HTR-8/SVneo (cell line): ENCODE results near the gene LOXL1.
"Not testable (repeated sequence)": the region's sequence is repeated elsewhere in the genome, so short reads cannot be mapped to it uniquely, and the experiment has no call there.

Experiments used
- DNase-seq: peaks from one replicate; pipeline ENCODE4 v3.0.0; 2011; ENCODE audit warnings: low spot score, mixed read lengths; ENCODE audit not compliant: insufficient read length
- FAIRE-seq: peaks from 2 replicates; lab custom pipeline; 2011; peaks lifted over from hg19 to GRCh38; lab: Jason Lieb, UNC

LOXL1 gene

DNA sequence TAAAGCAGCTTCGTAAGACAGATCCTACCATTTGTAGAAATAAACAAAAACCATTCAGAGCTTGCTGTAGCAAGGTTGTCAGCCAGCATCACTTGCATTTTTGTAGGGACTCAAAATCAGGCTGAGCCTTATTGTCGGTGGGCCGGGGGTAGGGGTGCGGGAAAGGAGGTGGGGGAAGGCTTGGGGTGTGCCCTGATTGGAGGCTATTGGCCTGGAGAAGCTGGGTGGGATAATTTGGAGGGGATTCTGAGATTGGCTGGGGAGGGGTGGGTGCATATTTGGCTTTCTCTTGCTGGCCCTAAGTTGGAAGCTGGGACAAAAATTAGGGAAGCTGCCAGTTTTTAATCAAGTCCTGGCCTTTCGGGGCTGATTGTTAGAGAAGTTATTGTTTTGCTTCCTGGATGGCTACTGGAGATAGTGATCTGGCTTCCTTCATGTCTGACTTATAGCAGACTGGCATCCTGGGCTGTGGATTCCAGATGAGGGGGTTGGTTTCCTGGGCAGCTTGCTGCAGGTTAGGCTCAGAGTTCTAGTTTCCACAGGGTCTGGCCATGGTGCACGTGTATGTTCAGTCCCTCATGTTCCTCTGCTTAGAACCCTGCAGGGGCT is 43.0 kb downstream of the LOXL1 start:
- FAIRE-seq = no peak
- no peak for DNase-seq

DNA sequence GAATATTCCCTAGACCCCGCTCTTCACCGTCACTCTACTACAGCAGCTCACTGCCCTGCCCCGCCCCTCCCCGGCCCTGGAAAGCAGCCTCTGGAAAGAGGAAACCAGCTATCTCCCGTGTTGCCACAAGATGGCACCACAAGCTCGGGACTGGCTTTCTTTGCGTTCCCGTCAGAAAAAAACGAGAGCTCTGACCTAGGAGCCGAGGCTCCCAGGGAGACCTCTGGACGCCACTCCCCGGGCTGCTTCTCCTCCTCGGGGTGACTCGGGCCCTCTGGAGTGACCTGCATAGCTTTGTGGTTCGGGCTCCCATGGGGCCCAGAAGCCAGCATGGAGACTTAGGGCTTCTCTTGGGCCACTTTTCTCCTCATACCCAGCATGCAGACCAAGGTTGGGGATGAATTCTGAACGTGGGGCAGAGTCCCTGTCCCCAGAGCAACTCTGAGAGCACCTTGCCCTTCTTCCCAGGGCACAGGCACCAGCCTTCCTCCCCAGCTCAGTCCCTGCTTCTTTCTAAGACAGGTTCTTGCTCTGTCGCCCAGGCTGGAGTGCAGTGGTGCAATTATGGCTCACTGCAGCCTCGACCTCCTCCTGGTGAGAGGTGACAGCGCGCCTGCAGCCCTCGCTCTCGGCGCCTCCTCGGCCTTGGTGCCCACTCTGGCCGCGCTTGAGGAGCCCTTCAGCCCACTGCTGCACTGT is 46.9 kb downstream of the LOXL1 start:
- DNase-seq (peak; percentile 80), FAIRE-seq (no peak)

DNA sequence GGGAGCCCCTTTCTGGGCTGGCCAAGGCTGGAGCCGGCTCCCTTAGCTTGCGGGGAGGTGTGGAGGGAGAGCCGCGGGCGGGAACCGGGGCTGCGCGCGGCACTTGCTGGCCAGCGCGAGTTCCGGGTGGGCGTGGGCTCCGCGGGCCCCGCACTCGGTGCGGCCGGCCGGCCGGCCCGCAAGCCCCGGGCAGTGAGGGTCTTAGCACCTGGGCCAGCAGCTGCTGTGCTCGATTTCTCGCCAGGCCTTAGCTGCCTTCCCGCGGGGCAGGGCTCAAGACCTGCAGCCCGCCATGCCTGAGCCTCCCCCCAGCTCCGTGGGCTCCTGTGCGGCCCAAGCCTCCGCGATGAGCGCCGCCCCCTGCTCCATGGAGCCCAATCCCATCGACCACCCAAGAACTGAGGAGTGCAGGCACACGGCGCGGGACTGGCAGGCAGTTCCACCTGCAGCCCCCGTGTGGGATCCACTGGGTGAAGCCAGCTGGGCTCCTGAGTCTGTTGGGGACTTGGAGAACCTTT is 47.5 kb downstream of the LOXL1 start:
- DNase-seq, FAIRE-seq: not testable (repeated sequence)

DNA sequence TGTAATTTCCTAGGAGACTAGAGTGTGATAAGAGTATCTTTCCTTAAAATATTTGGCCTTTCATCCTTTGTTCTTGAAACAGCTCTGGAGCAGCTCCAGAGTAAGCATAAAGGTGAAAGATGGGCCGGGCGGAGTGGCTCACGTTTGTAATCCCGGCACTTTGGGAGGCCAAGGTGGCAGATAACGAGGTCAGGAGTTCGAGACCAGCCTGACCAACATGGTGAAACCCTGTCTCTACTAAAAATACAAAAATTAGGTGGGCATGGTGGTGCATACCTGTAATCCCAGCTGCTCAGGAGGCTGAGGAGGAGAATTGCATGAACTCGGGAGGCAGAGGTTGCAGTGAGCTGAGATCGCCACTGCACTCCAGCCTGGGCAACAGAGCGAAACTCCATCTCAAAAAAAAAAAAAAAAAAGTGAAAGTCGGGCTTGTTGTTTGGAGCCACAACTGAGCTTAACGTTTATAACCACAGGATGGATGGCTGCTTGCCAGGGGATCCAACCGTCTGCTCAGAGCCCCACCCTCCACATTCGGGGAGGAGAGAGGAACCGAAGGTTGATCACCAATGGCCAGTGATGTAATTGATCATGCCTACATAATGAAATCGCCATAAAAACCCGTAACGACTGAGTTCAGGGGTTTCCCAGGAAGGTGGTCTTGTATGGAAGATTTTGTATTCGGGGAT is 49.3 kb downstream of the LOXL1 start:
- FAIRE-seq, DNase-seq: not testable (repeated sequence)

DNA sequence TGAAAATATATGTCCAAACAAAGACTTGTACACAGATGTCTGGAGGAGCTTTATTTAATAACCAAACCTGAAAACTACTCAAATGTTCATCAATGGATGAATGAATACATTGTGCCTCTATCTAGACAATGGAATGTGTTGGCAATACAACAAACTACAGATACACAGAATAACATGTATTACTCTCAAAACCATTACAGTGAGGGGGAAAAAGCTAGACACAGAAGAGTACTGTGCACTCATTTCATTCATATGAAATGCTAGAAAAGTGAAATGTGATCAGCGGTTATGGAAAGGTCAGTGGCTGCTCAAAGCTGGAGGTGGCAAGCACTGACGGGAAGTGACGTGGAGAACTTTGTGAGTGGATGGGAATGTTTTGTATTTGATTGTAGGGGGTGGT is 52.6 kb downstream of the LOXL1 start:
- FAIRE-seq = no peak

DNA sequence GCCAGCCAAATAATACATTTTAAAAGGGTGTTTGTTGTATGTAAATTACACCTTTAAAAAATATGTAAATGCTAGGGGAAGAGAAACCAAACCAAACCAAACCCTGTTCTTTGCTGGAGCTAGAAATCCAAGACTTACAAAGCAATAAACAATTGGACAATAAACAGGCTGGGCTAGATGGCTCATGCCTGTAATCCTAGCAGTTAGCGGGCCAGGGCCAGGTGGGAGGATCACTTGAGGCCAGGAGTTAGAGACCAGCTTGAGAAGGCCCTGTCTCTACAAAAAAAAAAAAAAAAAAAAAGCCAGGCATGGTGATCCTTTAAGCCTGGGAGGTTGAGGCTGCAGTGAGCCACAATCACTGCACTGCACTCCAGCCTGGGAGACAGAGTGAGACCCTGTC is 53.4 kb downstream of the LOXL1 start:
- no peak for FAIRE-seq
- DNase-seq = no peak

More for the DNA sequence above, 52.6 kb downstream of the LOXL1 start:
- no peak for DNase-seq

DNA sequence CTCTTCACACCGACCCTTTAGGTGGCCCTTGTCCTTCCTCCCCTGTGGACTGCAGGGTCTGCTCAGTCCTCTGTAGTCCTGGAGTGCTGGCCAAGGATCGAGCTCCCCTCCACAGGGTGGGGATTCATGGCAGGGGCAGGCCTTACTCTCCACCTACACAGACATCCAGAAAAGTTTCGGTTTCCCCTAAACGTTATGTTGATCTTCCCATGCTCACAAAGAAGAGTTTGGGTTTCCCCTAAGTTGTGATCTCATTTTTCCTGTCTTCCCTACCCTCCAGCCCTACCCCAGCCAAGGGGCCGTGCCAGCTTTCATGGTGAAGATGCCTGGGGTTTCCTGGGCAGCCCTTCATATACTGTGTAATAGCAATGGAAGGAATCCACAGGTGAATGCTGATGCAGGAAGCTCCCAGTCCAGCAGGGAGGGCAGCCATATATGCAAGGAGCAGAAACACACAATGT is 55.5 kb downstream of the LOXL1 start:
- no peak for DNase-seq
- FAIRE-seq = peak; percentile 9

DNA sequence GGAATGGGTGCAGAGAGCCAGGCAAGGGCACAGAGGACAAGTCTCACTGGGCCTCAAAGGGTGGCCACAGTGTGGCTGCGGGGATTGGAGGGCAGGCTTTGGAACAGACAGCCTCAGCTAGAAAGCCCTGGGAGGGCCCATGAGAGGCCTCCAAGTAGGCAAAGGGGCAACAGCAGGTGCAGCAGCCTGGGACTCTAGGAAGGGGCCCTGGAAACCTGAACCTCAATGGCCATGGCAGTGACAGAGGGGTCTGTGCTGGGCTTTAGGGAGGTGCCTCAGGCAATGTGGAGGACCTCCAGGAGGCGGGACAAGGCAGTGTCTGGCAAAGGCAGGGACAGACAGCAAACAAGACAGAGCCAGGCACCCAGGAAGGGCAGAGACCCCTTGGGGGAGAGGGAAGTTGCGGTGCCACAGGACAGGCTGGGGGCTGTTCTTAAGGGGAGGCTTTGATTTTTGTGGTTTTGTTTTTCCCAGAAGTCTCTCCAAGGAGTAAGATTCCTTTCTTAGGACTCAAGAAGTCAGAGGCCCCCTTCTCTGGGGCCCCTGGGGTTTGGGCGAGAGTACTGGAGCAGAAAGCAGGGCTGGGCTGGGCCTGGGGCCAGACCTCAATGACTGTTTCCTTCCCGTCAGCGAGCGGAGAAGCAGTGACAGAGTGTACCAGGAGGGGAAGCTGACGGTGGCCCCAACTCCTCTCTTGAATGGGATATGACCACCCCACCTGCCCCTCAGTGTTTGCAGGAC is 56.1 kb downstream of the LOXL1 start:
- DNase-seq (peak; percentile 55), FAIRE-seq (peak; percentile 64)

DNA sequence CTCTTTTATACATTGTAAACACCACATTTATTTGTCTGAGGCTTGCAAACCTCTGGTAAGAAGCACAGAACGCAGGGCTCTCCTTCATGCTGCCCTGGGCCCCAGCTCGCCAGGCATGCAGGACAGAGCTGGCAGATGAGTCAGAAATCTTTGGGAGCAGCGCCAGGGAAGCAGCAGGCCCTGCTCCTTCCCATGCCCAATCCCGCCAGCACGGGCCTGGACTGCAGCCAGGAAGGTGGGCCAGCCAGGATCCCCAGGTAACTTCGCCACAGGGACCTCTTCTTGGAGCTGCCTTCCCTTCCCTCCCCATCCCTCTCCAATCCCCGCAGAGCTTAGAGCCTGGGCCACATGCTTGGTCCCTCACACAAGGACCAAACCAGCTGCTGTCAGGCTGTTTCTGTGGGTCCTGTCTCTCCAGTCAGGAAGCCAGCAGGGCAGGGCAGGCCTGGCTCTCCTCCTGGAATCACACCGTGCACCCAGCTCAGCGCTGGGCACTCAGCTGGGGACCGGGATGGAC is 57.0 kb downstream of the LOXL1 start:
- no peak for DNase-seq
- FAIRE-seq = no peak

DNA sequence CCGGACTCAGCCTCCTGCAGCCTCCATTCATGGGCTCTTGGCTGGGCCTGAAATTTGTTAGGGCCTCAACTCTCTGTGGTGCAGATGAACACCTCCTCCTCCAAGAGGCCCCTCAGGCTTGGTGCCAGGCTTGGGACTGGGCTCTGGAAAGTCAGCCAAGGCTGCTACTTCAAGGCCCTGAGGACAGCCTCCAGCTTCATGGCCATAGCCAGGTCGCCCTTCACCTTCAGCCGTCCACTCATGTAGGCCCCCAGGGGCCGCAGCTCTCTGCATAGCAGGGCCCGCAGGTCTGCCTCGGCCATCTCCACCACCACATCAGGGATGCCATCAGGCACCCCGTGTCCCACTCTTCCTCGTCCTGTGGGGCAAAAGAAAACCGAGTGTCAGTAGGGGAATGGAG is 57.5 kb downstream of the LOXL1 start:
- DNase-seq = no peak
- FAIRE-seq = no peak

DNA sequence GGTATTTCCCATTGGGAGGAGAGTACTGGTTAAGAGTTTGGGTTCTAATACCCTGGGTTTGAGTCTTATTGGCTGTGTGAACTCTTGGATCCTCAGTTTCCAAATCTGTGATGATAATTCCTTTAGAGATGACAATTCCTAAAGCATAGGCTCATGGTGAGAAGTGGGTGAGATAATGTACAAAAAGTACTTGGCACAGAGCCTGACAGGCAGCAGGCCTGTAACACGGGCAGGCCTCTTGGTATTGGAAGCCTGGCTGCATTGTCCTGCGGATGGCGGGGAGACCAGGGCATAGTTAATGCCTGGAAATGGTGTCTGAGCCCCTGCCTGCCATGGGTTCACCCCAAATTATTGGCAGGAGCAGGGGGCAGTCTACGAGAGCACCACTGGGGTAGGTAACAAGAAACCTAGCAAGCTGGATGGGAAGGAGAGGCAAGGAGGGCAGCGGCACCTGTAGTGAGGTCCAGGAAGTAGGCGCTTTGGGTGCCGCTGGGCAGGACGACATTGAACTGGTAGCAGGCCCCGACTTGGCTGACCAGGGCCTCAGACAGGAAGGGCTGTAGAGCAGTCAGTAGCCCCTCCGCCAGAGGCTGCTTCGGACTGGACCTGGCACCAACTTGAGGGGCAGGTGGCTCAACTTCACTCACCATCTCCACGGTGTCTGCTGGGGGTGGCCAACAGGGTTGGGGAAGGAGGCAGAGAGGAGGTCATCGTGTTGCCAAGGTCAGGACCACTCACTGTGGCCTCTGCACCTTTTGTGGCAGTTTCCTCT is 58.1 kb downstream of the LOXL1 start:
- DNase-seq (no peak), FAIRE-seq (no peak)

DNA sequence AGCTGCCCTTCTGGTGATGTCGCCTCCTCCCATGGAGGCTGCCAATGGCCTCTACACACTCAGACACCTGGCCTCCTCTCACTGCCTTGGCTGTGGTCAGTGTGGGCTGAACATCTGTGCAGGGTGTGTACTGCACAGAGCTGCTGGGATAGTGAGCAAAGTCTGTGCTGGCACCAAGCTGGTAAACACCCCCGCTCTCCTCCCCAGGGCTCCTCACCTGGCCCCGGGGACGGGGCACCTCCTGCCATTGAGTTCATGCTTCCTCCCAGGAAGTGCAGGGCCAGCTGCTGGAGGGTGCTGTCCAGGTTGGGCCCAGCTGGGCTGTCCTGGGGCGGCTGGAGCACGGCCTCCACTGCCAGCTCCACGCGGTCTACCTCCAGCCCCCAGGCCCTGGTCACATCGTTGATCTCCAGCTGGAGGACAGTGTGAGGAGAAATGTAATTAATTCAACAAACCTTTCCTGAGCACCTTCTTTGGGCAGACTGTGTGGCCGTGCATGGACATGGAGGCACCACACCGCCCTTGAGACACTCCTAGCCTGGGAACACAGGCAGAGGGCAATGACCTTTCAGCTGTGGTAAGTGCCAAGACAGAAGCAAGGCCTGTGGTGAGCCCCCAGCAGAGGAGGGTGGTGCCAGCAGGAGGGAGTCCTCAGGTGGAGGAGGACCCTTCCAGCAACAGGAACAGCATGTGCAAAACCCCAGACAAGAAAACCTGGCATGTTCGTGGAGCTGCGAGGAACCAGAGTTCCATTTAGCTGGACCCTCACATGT is 59.0 kb downstream of the LOXL1 start:
- DNase-seq (no peak), FAIRE-seq (no peak)

DNA sequence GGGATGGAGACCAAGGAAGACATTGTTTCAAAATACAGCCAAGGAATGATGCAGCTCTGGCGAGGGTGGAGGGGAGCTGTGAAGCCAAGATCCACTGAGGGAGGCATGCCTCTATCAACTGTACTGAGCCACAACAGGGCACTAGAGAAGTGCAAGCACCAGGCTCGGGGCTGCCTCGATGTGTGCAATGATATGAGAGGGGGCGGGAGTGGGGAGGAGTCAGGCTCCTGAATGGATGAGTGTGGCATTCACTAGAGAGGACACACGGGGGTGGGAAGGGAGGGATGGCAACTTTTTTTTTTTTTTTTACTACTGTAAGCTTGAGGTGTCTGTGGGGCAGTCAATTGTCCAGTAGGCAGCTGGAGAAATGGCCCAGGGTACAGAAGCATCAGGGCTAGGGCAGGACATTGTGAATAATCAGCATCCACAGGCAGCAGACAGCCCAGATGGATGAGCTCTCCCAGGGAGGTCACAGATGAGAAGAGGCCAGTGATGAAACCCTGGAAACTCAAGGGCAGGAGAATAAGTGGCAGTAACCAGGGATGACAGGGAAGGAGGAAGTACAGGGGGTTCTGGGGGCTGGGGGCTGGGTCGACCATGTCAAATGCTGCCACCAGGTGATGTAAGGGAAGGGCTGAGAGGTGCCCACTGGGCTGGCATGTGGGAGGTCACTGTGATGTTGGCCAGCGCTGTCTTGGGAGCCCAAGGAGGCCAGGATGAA is 60.0 kb downstream of the LOXL1 start:
- FAIRE-seq = no peak
- DNase-seq = no peak

DNA sequence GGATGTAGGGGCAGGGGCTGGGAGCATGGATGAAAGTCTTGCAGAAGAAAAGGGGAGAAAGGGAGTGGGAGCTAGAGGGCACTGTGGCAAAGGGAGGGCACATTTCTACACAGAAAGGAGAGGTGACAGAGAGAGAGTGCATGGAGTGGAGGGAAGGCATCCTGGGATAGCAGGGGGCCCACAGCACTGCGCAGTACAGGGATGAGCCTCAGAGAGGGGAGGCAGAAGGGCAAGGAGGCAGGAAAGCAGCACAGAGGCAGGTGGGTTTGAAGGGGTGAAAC is 60.5 kb downstream of the LOXL1 start:
- FAIRE-seq = no peak
- DNase-seq = no peak

DNA sequence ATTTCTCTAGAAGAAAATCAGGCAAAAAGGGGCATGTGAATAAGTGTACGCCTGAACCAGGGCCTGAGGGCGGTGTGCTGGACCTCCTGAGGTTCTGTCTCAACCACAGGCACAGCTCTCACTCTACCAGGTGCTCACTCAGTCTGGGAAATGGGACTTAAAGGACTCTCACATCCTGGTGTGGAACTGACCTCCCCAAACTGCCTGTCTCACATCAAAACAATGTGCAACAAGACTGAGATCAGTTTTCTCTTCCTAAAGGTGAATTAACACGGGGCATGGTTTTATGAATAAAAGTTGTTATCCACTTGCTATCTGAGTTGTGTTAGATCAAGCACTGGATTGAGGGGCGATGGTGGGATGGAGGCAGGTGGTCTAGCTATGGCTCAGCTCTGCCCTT is 61.0 kb downstream of the LOXL1 start:
- DNase-seq = no peak
- no peak for FAIRE-seq

DNA sequence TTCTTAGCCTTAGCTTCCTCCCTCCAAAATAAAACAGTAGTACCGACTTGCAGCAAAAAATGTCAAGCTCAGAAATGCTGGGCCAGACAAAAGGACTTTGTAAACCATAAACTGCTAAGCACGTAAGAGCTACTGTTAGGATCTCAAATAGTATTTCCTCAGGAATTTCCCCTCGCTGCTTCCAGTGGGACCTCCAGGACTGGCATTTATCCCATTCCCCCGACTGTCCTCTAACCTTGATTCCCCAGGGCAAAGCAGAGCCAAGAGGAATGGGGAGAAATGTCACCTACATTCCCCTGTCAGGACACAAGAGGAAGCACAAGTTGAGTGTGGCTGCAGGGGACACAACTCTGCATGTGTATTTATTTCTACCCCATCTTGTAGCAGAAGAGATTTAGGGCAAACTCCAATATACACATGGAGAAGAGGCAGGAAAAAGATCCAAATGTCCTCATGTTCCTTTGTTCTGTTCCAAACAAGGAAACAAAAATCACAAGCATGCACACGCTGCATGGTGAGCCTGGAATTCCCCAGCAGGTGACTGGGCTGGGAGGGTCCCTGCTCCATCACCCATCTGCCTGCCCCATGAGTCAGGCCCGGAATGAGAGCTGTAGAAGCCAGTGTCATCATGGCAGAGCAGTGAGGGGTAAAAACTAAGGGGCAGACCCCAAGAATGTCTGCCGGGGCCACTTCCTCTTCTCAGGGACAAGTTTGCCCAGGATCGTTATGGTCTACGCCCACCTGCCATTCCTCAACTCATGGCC is 61.6 kb downstream of the LOXL1 start:
- no peak for DNase-seq

DNA sequence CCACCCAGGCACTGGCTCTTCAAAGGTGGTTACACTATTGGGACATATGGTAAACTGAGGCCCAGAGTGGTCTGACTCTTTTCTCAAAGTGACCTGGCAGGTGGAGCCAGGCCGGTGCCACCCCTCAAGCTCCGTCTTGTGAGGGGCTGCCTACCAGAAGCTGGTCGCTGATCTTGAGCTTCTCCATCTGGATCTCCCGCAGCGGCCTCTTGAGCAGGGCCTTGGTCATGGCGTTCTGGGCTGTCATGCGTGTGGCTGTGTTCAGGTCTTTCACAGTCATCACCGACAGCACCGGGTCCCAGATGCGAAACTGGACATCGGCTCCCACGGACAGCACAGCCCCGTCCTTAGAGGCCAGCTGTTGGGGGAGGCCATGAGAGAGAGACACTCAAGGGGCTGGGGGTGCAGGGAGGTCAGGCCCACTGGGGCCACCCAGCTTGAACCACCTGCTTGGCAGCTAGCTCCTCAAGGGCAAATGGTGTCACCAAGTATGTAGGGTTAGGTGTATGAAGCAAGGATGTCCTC is 62.2 kb downstream of the LOXL1 start:
- FAIRE-seq = no peak
- no peak for DNase-seq

More for the DNA sequence above, 61.6 kb downstream of the LOXL1 start:
- FAIRE-seq = no peak
